Right atrium auricular region (tissue), 2 donors: ENCODE data around the gene OR6Q1. TPM values are rescaled to one million over a fixed set of nuclear protein-coding genes. Genes with fewer than 3 reads are reported as not detected.

Experiments used
- DNase-seq: peaks from one replicate; pipeline ENCODE4 v3.0.0-alpha.2; 2019; ENCODE audit warnings: low spot score
- H3K27ac ChIP-seq, 2 donors: fragments of 200-600 bp; sonication (generic); 1 replicate in 1 of 2; 2 replicates in 1 of 2; pipeline ENCODE4 v1.5.1; 2016 to 2019
- H3K27me3 ChIP-seq, 2 donors: fragments of 200-600 bp; sonication (generic); one replicate each; pipeline versions ENCODE4 v1.5.1 to v1.6.0; 2017 to 2019
- H3K36me3 ChIP-seq: fragments of 200-600 bp; sonication (generic); one replicate; pipeline ENCODE4 v1.5.1; 2016
- H3K4me1 ChIP-seq, 2 donors: fragments of 200-600 bp; sonication (generic); one replicate each; pipeline versions ENCODE4 v1.5.1 to v1.6.0; 2017 to 2019
- H3K4me3 ChIP-seq, 2 donors: fragments of 200-600 bp; sonication (generic); 1 replicate in 1 of 2; 2 replicates in 1 of 2; pipeline ENCODE4 v1.5.1; 2017 to 2019; ENCODE audit warnings: mild to moderate bottlenecking in 1 of 2, moderate library complexity in 1 of 2
- H3K9me3 ChIP-seq, 2 donors: fragments of 200-600 bp; sonication (generic); one replicate each; pipeline ENCODE4 v1.5.1; 2019
- total RNA-seq, 2 donors: library from RNA; depleted of rRNA; stranded (reverse); fragments of >200 nt; gene quantifications; one replicate each; pipeline ENCODE4 v1.1.0, GENCODE V29; 2016
- TF ChIP-seq, protein P1 (sequence below), 2 donors: fragments of 200-600 bp; sonication (generic); IDR thresholded peaks; one replicate each; pipeline ENCODE4 v1.5.1; 2019; ENCODE audit warnings: antibody characterized with exemption in 2 of 2

OR6Q1 gene
- total RNA-seq, 2 donors from 2014 or later, result not detected

DNA sequence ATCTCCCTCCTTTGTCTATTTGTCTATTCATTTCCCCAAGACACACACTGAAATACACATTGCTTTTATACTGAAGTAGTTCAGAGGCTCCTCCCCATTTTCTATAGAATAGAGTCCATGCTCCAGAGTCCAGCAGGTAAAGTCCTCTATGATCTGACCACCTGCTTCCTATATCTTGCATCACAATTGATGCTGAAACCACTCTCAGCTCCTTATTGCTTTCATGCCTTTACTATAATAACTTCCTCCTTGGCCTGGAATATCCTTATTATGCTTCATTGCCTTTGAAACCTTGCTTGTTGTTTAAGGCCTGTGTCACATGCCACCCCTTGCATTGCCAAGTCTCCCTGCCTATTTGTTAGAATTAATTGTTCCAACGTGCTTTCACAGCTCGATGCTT, 12.6 kb downstream of the OR6Q1 start:
- TF ChIP-seq, protein P1, sequence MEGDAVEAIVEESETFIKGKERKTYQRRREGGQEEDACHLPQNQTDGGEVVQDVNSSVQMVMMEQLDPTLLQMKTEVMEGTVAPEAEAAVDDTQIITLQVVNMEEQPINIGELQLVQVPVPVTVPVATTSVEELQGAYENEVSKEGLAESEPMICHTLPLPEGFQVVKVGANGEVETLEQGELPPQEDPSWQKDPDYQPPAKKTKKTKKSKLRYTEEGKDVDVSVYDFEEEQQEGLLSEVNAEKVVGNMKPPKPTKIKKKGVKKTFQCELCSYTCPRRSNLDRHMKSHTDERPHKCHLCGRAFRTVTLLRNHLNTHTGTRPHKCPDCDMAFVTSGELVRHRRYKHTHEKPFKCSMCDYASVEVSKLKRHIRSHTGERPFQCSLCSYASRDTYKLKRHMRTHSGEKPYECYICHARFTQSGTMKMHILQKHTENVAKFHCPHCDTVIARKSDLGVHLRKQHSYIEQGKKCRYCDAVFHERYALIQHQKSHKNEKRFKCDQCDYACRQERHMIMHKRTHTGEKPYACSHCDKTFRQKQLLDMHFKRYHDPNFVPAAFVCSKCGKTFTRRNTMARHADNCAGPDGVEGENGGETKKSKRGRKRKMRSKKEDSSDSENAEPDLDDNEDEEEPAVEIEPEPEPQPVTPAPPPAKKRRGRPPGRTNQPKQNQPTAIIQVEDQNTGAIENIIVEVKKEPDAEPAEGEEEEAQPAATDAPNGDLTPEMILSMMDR (IDR thresholded peaks at IDR 0.05), result no peak
- no peak for DNase-seq
- H3K4me1 ChIP-seq, result no peaks in the 10 kb centered on the region
- H3K27ac ChIP-seq, result no peak overlapping the region
- no peaks in the 10 kb centered on the region for H3K36me3 ChIP-seq
- H3K4me3 ChIP-seq, result no peak overlapping the region
- no peaks in the 10 kb centered on the region for H3K27me3 ChIP-seq
- H3K9me3 ChIP-seq, result no peaks in the 10 kb centered on the region

DNA sequence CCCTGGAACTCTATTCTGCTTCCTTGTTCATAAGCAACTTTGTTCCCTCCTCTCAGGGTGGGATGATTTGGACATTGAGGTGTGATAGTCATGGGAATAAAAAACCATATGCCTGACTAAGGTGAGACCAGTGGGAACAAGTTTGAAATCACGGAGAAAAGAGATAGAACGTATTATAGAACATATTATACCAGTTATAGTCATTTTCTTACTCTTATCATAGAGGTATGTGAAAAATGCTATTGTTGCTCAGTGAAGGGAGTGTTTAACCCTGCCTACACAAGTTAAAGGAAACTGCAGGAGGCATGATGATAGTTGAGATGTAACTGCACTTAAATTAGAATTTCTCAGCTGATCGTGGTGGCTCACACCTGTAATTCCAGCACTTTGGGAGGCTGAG, 15.5 kb downstream of the OR6Q1 start:
- no peaks in the 10 kb centered on the region for H3K36me3 ChIP-seq
- H3K4me1 ChIP-seq, result no peaks in the 10 kb centered on the region
- TF ChIP-seq, protein P1 (IDR thresholded peaks at IDR 0.05), result no peak
- H3K27me3 ChIP-seq, result no peaks in the 10 kb centered on the region
- no peak for DNase-seq
- H3K27ac ChIP-seq, result no peak overlapping the region
- no peak overlapping the region for H3K4me3 ChIP-seq
- H3K9me3 ChIP-seq, result no peaks in the 10 kb centered on the region

DNA sequence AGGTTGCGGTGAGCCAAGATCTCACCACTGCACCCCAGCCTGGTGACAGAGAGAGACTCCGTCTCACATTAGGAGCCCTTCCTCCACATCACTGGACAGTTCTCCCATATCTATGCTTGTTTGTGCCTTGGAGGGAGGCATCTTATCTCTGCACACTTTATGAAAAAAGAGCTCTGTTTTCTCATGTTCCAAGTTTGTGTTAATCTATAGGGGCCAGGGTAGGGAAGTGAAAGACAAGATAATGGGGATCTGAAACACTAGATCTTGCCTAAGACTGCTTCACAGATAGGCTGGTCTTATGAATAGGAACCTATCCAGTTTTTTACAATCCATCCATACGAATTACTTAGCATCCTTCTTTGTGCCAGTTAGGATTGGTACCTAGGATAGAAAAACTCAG, 17.1 kb downstream of the OR6Q1 start:
- no peaks in the 10 kb centered on the region for H3K9me3 ChIP-seq

DNA sequence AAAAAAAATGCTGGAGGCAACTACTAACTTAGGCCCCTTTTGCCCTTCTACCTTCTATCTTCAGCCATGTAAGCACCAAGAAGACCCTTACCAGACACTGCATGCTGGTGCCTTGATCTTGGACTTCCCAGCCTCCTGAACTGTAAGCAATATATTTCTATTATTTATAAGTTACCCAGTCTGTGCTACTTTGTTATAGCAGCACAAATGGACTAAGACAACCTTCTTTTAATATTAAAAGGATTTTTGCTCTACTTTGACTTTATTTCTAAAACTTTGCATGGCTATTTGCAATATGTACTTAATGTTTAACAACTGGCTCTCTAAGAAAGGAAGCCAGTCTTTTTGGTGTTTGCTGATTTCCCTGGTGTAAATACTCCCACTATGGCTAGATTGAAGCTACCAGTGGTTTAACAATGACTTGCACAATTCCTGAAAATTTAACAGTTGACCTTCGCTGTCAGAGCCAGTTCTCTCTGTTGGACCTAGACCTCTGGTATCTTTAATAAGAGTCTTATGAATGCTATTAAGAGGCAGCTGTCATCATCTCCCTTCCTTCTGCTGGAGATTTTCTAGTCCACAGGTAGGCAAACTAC, 25.2 kb downstream of the OR6Q1 start:
- Histone ChIP-seq H3K4me3 (no peak overlapping the region), H3K27ac (no peak overlapping the region), H3K4me1 (peaks cover 0 to 13% of the 10 kb centered on the region in 2 donors), H3K9me3 (no peaks in the 10 kb centered on the region), H3K36me3 (no peaks in the 10 kb centered on the region), H3K27me3 (no peaks in the 10 kb centered on the region)
- DNase-seq, result no peak
- TF ChIP-seq, protein P1 (IDR thresholded peaks at IDR 0.05), result no peak

More for the DNA sequence above, 17.1 kb downstream of the OR6Q1 start:
- no peaks in the 10 kb centered on the region for H3K36me3 ChIP-seq
- H3K4me3 ChIP-seq, result no peak overlapping the region
- H3K4me1 ChIP-seq, result no peaks in the 10 kb centered on the region
- no peak for DNase-seq
- no peak overlapping the region for H3K27ac ChIP-seq
- TF ChIP-seq, protein P1 (IDR thresholded peaks at IDR 0.05), result no peak
- H3K27me3 ChIP-seq, result no peaks in the 10 kb centered on the region

DNA sequence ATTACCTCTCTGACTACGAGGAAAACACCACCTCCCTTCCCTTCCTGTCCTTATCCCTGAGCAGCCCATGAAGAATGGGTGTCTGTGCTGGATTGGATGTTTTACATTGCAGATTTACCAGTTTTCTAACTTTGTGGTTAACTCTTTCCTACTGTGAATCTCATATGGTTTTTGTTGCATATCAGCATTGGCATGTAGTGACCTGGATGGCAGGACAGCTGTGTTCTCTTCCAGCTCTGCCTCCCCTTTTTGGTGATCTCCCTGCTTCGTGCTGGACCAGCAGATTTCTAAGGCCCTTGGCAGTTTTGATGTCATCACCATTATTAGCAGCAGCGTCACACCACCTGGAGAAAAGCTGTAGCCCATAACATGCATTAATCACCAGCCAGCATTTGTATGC, 26.7 kb downstream of the OR6Q1 start:
- H3K4me3 ChIP-seq, result no peak overlapping the region
- H3K4me1 ChIP-seq, result peaks cover 0 to 13% of the 10 kb centered on the region in 2 donors
- no peak overlapping the region for H3K27ac ChIP-seq
- TF ChIP-seq, protein P1 (IDR thresholded peaks at IDR 0.05), result no peak
- H3K36me3 ChIP-seq, result no peaks in the 10 kb centered on the region
- H3K9me3 ChIP-seq, result no peaks in the 10 kb centered on the region
- no peaks in the 10 kb centered on the region for H3K27me3 ChIP-seq
- no peak for DNase-seq
